HepG2 (cell line): ENCODE results near the gene DUSP2. TPM values are rescaled to one million over a fixed set of nuclear protein-coding genes. Genes with fewer than 3 reads are reported as not detected.

Experiments used
- ATAC-seq: fragments of 200-7000 bp; cut with Tn5 transposase; 3 replicates; pipeline ENCODE4 v1.9.1; 2020; ENCODE audit warnings: mild to moderate bottlenecking, moderate library complexity
- BruUV-seq: library from RNA; stranded (reverse); fragments of 400-500 nt; replicated peaks from 2 replicates; lab custom pipeline; 2021; lab: Mats Ljungman, UMichigan
- CTCF ChIA-PET: fragments of 300-600 bp; formaldehyde crosslinking; extraction: SDS; loops from one replicate; lab custom pipeline; 2021; ENCODE audit warnings: low total read pairs, inconsistent platforms, low intra/inter-chr PET ratio; lab: Yijun Ruan, JAX
- POLR2A ChIA-PET: fragments of 350-600 bp; sonication (Branson Sonifier 250); formaldehyde crosslinking; loops from one replicate; lab custom pipeline; 2020; ENCODE audit warnings: antibody characterized with exemption, inconsistent platforms; lab: Yijun Ruan, JAX
- DNase-seq: peaks from one replicate; pipeline ENCODE4 v3.0.0-alpha.2; 2015; ENCODE audit warnings: low spot score
- FAIRE-seq: peaks from 3 replicates; lab custom pipeline; 2011; peaks lifted over from hg19 to GRCh38; lab: Jason Lieb, UNC
- H2AFZ ChIP-seq: one replicate; pipeline ENCODE4 v1.6.1; 2011; ENCODE audit warnings: low read length, inconsistent platforms
- H3K27ac ChIP-seq: fragments of 300-600 bp; 3 replicates; pipeline ENCODE4 v1.8.0; 2011; ENCODE audit warnings: mixed run types, mild to moderate bottlenecking, mixed read lengths, low read length, inconsistent platforms; ENCODE audit not compliant: insufficient read depth; ENCODE audit errors: extremely low read length
- H3K27me3 ChIP-seq, 2 experiments: fragments of 200-600 bp in 1 of 2; 2 replicates in 1 of 2; 3 replicates in 1 of 2; pipeline versions ENCODE4 v1.6.0 to v1.8.0; 2011; ENCODE audit warnings: low read length in 2 of 2, mild to moderate bottlenecking in 2 of 2, moderate library complexity in 2 of 2, inconsistent platforms in 1 of 2; ENCODE audit not compliant: insufficient read depth in 2 of 2, control insufficient read depth in 1 of 2
- H3K36me3 ChIP-seq, 2 experiments: fragments of 200-600 bp in 1 of 2; replicated peaks in 1 of 2; 2 replicates in 1 of 2; 3 replicates in 1 of 2; pipeline versions ENCODE4 v1.5.1 to v1.8.0; 2011; ENCODE audit warnings: low read length in 2 of 2, inconsistent platforms in 1 of 2; ENCODE audit not compliant: insufficient read depth in 2 of 2, control insufficient read depth in 1 of 2
- H3K4me1 ChIP-seq: 2 replicates; pipeline ENCODE4 v1.5.1; 2012; ENCODE audit warnings: low read length, inconsistent platforms; ENCODE audit not compliant: insufficient read depth
- H3K4me2 ChIP-seq: 2 replicates; pipeline ENCODE4 v1.6.0; 2011; ENCODE audit warnings: low read depth, low read length, inconsistent platforms
- H3K4me3 ChIP-seq, 3 experiments: fragments of 200-600 bp in 1 of 3; sonication (generic), shearing (Covaris generic) in 1 of 3; replicated peaks in 1 of 3; 2 replicates each; pipeline ENCODE4 v1.5.1; 2011 to 2016; ENCODE audit warnings: low read length in 3 of 3, inconsistent platforms in 2 of 3, low read depth in 2 of 3, mild to moderate bottlenecking in 2 of 3, control low read depth in 1 of 3, mixed read lengths in 1 of 3; ENCODE audit not compliant: insufficient read depth in 1 of 3
- H3K79me2 ChIP-seq: one replicate; pipeline ENCODE4 v1.6.1; 2011; ENCODE audit warnings: low read length, inconsistent platforms; ENCODE audit not compliant: insufficient read depth
- H3K9ac ChIP-seq: 2 replicates; pipeline ENCODE4 v1.6.0; 2011; ENCODE audit warnings: mild to moderate bottlenecking, low read depth, low read length, inconsistent platforms; ENCODE audit not compliant: insufficient read depth
- H3K9me3 ChIP-seq: 2 replicates; pipeline ENCODE4 v1.5.1; 2012; ENCODE audit warnings: mild to moderate bottlenecking, low read length
- H4K20me1 ChIP-seq: 2 replicates; pipeline ENCODE4 v1.6.0; 2011; ENCODE audit warnings: inconsistent platforms, mild to moderate bottlenecking, low read length, moderate library complexity; ENCODE audit not compliant: insufficient read depth
- ATF7-NPFF ChIP-seq: sonication (generic); formaldehyde crosslinking; IDR thresholded peaks from 2 replicates; pipeline ENCODE4 v1.8.1; 2023; ENCODE audit warnings: mild to moderate bottlenecking, low read depth, missing genetic modification reagents, moderate library complexity
- ERF ChIP-seq: IDR thresholded peaks from 2 replicates; pipeline ENCODE4 v1.6.1; 2018; ENCODE audit warnings: missing biosample characterization, missing genetic modification reagents
- FOSL2 ChIP-seq: sonication (generic); formaldehyde crosslinking; IDR thresholded peaks from 2 replicates; pipeline ENCODE4 v1.4.0; 2020; ENCODE audit warnings: missing genetic modification reagents
- JUNB ChIP-seq: sonication (generic); formaldehyde crosslinking; IDR thresholded peaks from 2 replicates; pipeline ENCODE4 v1.8.0; 2022; ENCODE audit warnings: missing genetic modification reagents, mild to moderate bottlenecking, borderline replicate concordance
- MATR3 ChIP-seq: sonication (generic); formaldehyde crosslinking; IDR thresholded peaks from 2 replicates; pipeline ENCODE4 v1.4.0; 2020; ENCODE audit warnings: missing genetic modification reagents
- MBNL3 ChIP-seq: fragments of 250-450 bp; sonication (Bioruptor Pico); conservative IDR thresholded peaks from 2 replicates; pipeline ENCODE4 v1.8.0; 2022; ENCODE audit warnings: mild to moderate bottlenecking, inconsistent platforms
- MTA3 ChIP-seq: sonication (generic); formaldehyde crosslinking; IDR thresholded peaks from 2 replicates; pipeline ENCODE4 v1.4.0; 2020; ENCODE audit warnings: missing genetic modification reagents
- NPAS2 ChIP-seq: sonication (generic); formaldehyde crosslinking; IDR thresholded peaks from 2 replicates; pipeline ENCODE4 v1.8.0; 2022; ENCODE audit warnings: mild to moderate bottlenecking, missing genetic modification reagents, borderline replicate concordance
- RELA ChIP-seq: sonication (generic); formaldehyde crosslinking; IDR thresholded peaks from 2 replicates; pipeline ENCODE4 v1.4.0; 2020; ENCODE audit warnings: missing genetic modification reagents
- ZBTB34 ChIP-seq: sonication (generic); formaldehyde crosslinking; IDR thresholded peaks from 2 replicates; pipeline ENCODE4 v1.8.0; 2022; ENCODE audit warnings: mild to moderate bottlenecking, missing genetic modification reagents
- ZNF331 ChIP-seq: sonication (generic); formaldehyde crosslinking; IDR thresholded peaks from 2 replicates; pipeline ENCODE4 v1.4.0; 2020; ENCODE audit warnings: missing genetic modification reagents
- ZNF691 ChIP-seq: sonication (generic); formaldehyde crosslinking; IDR thresholded peaks from 2 replicates; pipeline ENCODE4 v1.4.0; 2020; ENCODE audit warnings: missing genetic modification reagents, low read depth, mild to moderate bottlenecking, borderline replicate concordance
- ZSCAN29 ChIP-seq: sonication (generic); formaldehyde crosslinking; conservative IDR thresholded peaks from 2 replicates; pipeline ENCODE4 v1.4.0; 2020; ENCODE audit warnings: mild to moderate bottlenecking, missing genetic modification reagents
- WGBS: methylation state at CpG from one replicate; pipeline ENCODE4 v1.1.6; 2017; ENCODE audit warnings: low lambda C conversion rate; 5-methylcytosine and 5-hydroxymethylcytosine counted together
- in situ Hi-C: cut with HindIII; loops from 2 replicates; pipeline ENCODE4 v1.10.0; 2017; ENCODE audit warnings: low pct_unique_long_range_greater_than_20kb; ENCODE audit not compliant: extremely low pct_ligation_motif_present
- intact Hi-C: fragments of 100-400 bp; cut with micrococcal nuclease; formaldehyde crosslinking; loops from one replicate; pipeline ENCODE4 v1.10.0; 2022; ENCODE audit not compliant: unreplicated experiment
- polyA plus RNA-seq, 8 experiments: library from polyadenylated mRNA; depleted of rRNA in 3 of 8; stranded (reverse) in 7 of 8; unstranded in 1 of 8; fragments of >200 nt; fragmentation: Illumina TruSeq in 4 of 8; extraction: Trizol in 4 of 8; gene quantifications; 2 replicates each; pipeline versions ENCODE4 v1.2.1 to v1.2.3, GENCODE V29; 2011 to 2016; ENCODE audit warnings: low read depth in 4 of 8, missing spikeins in 1 of 8, mixed read lengths in 1 of 8; ENCODE audit not compliant: insufficient read depth in 1 of 8
- total RNA-seq, 5 experiments: library from RNA; depleted of rRNA; stranded (reverse); fragments of >200 nt; fragmentation: Illumina TruSeq; extraction: Trizol; gene quantifications; 2 replicates each; pipeline ENCODE4 v1.2.3, GENCODE V29; 2016; ENCODE audit warnings: low read depth in 1 of 5
- TF ChIP-seq, protein P1 (sequence below): sonication (generic); formaldehyde crosslinking; IDR thresholded peaks from 2 replicates; pipeline ENCODE4 v1.9.0; 2021; ENCODE audit warnings: missing genetic modification reagents, borderline replicate concordance
- TF ChIP-seq, protein P2 (sequence below), 2 experiments: sonication (generic) in 1 of 2; formaldehyde crosslinking in 1 of 2; IDR thresholded peaks; 2 replicates each; pipeline versions ENCODE4 v1.4.0 to v1.6.1; 2018 to 2020; ENCODE audit warnings: missing genetic modification reagents in 2 of 2, borderline replicate concordance in 1 of 2, low read depth in 1 of 2, mild to moderate bottlenecking in 1 of 2, missing biosample characterization in 1 of 2

The DUSP2 gene
- total and polyA plus RNA-seq, 2 of the 13 experiments (the other 11 are each of a cell fraction or from before 2014, with no cell fraction given), result not detected

DNA sequence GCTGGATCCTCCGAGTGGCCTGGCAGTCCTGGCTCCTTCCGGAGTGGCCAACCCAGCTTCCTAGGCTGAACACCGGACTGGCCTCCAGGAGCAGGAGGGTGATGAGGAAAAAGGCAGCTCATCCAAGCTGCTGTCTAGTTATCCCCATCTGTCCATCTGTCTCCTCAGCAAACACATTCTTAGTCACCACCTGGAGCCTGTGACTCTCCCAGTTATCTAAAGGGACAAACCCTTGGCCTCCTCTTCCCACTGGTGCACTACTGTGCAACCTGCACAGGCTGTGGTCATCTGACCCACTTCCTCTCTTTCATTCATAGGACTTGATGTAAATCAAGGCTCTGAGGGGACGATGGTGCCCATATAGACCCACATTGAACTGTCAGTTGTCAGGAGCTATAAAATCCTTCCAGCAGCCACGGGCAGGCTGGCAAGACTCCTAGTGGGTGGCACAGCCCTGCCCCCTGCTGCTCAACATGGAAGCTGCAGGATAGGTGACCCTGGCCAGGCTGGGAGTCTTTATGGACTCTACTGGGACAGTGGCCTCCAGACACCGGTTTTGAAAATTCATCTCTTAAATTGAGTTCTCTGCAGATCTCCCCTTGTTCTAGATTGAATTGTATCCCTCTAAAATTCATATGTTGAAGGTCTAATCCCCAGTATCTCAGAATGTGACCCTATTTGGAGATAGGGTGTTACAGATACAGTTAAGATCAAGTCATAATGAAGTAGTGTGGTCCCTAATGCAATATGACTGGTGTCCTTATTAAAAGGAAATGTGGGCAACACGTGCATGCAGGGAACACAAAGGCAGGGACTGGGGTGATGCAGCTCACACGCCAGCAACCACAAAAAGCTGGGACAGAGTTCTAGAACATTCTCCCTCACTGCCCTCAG lies 29.3 kb upstream of the DUSP2 start:
- Histone ChIP-seq H3K4me1 (no peaks in the 10 kb centered on the region), H4K20me1 (no peaks in the 10 kb centered on the region), H2AFZ (no peak overlapping the region), H3K4me3 (no peak overlapping the region), H3K27me3 (peaks cover 0 to 9% of the 10 kb centered on the region in 2 experiments; a peak in 2 of 5 replicates), H3K79me2 (no peaks in the 10 kb centered on the region), H3K9me3 (no peaks in the 10 kb centered on the region), H3K9ac (no peak overlapping the region), H3K4me2 (no peak overlapping the region), H3K27ac (no peak overlapping the region), H3K36me3 (no peaks in the 10 kb centered on the region)
- CTCF ChIA-PET, result interaction anchor here (1.2 to 2.8 kb wide), 5 partner anchors 32 to 182 kb away, joined by 3 to 33 read pairs (median 12); partner anchors contain the start of gene ASTL
- intact Hi-C loops, result loop anchor here (1.0 to 10.0 kb wide), 3 partner anchors 36 to 182 kb away; partner anchors contain the start of gene ASTL
- peak; percentile 95 for ATAC-seq
- peak; percentile 69 for FAIRE-seq
- DNase-seq, result peak; percentile 71
- in situ Hi-C loops, result no loop called here
- 27% methylated on average over 7 of the region's 8 CpGs for WGBS
- BruUV-seq, result no TSS peak
- POLR2A ChIA-PET, result interaction anchor here (1.0 kb wide), 2 partner anchors 91 to 182 kb away, joined by 3 read pairs; partner anchors contain the start of genes CIAO1 and TMEM127
- TF ChIP-seq FOSL2 (CRISPR knock-in tag) (peak; percentile 16; the same call in 1 of the 2 replicates), MBNL3 (CRISPR knock-in tag) (no peak), ZNF331 (CRISPR knock-in tag) (no peak), ZSCAN29 (CRISPR knock-in tag) (0 out of 2 replicates have a peak, but pooled peaks have one; percentile 45), NPAS2 (CRISPR knock-in tag) (no peak), ERF (CRISPR knock-in tag) (peak; percentile 42; the same call in 1 of the 2 replicates), ZNF691 (no peak), RELA (CRISPR knock-in tag) (no peak), MATR3 (no peak), ATF7-NPFF (CRISPR knock-in tag) (no peak), ZBTB34 (CRISPR knock-in tag) (no peak), MTA3 (CRISPR knock-in tag) (no peak), JUNB (no peak)
- TF ChIP-seq, protein P1, sequence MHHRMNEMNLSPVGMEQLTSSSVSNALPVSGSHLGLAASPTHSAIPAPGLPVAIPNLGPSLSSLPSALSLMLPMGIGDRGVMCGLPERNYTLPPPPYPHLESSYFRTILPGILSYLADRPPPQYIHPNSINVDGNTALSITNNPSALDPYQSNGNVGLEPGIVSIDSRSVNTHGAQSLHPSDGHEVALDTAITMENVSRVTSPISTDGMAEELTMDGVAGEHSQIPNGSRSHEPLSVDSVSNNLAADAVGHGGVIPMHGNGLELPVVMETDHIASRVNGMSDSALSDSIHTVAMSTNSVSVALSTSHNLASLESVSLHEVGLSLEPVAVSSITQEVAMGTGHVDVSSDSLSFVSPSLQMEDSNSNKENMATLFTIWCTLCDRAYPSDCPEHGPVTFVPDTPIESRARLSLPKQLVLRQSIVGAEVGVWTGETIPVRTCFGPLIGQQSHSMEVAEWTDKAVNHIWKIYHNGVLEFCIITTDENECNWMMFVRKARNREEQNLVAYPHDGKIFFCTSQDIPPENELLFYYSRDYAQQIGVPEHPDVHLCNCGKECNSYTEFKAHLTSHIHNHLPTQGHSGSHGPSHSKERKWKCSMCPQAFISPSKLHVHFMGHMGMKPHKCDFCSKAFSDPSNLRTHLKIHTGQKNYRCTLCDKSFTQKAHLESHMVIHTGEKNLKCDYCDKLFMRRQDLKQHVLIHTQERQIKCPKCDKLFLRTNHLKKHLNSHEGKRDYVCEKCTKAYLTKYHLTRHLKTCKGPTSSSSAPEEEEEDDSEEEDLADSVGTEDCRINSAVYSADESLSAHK, result no peak
- TF ChIP-seq, protein P2, sequence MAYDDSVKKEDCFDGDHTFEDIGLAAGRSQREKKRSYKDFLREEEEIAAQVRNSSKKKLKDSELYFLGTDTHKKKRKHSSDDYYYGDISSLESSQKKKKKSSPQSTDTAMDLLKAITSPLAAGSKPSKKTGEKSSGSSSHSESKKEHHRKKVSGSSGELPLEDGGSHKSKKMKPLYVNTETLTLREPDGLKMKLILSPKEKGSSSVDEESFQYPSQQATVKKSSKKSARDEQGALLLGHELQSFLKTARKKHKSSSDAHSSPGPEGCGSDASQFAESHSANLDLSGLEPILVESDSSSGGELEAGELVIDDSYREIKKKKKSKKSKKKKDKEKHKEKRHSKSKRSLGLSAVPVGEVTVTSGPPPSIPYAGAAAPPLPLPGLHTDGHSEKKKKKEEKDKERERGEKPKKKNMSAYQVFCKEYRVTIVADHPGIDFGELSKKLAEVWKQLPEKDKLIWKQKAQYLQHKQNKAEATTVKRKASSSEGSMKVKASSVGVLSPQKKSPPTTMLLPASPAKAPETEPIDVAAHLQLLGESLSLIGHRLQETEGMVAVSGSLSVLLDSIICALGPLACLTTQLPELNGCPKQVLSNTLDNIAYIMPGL (CRISPR knock-in tag; IDR thresholded peaks at IDR 0.05; ENCODE audit: borderline replicate concordance in 1 of 2, low read depth in 1 of 2), result peak in 1 of 2 experiments; percentile 52; a peak in 1 of 4 replicates
